Astrocyte (in vitro differentiated cells and primary cell): ENCODE data around the gene LTC4S. TPM values are rescaled to one million over a fixed set of nuclear protein-coding genes. Genes with fewer than 3 reads are reported as not detected.
A peak's percentile ranks its signal among the peaks of the same experiment; 100 is the strongest.

Source experiments
- DNase-seq: peaks from one replicate; pipeline ENCODE4 v3.0.0-alpha.2; 2010; ENCODE audit warnings: low read depth
- FAIRE-seq: peaks from 2 replicates; lab custom pipeline; 2011; peaks lifted over from hg19 to GRCh38; lab: Jason Lieb, UNC
- H2AFZ ChIP-seq: 2 replicates; pipeline ENCODE4 v1.6.0; 2012; ENCODE audit warnings: low read depth, low read length, inconsistent platforms
- H3K27ac ChIP-seq: 2 replicates; pipeline ENCODE4 v1.5.1; 2011; ENCODE audit warnings: low read depth, low read length, inconsistent platforms
- H3K27me3 ChIP-seq: 2 replicates; pipeline ENCODE4 v1.6.0; 2011; ENCODE audit warnings: low read length, inconsistent platforms; ENCODE audit not compliant: insufficient read depth
- H3K36me3 ChIP-seq: 2 replicates; pipeline ENCODE4 v1.5.1; 2011; ENCODE audit warnings: low read length, inconsistent platforms; ENCODE audit not compliant: insufficient read depth
- H3K4me1 ChIP-seq: 2 replicates; pipeline ENCODE4 v1.5.1; 2011; ENCODE audit warnings: low read length, inconsistent platforms; ENCODE audit not compliant: insufficient read depth
- H3K4me2 ChIP-seq: 2 replicates; pipeline ENCODE4 v1.6.0; 2012; ENCODE audit warnings: low read length, inconsistent platforms
- H3K4me3 ChIP-seq: 2 replicates; pipeline ENCODE4 v1.5.1; 2011; ENCODE audit warnings: low read depth, mild to moderate bottlenecking, low read length, inconsistent platforms; ENCODE audit not compliant: insufficient read depth
- H3K79me2 ChIP-seq: 2 replicates; pipeline ENCODE4 v1.6.0; 2012; ENCODE audit warnings: mild to moderate bottlenecking, low read length, inconsistent platforms; ENCODE audit not compliant: insufficient read depth
- H3K9ac ChIP-seq: 2 replicates; pipeline ENCODE4 v1.6.0; 2012; ENCODE audit warnings: mild to moderate bottlenecking, low read length, inconsistent platforms
- H3K9me3 ChIP-seq: 2 replicates; pipeline ENCODE4 v1.5.1; 2012; ENCODE audit warnings: low read depth, mild to moderate bottlenecking, low read length, inconsistent platforms; ENCODE audit not compliant: insufficient read depth
- H4K20me1 ChIP-seq: 2 replicates; pipeline ENCODE4 v1.6.0; 2012; ENCODE audit warnings: low read length, inconsistent platforms; ENCODE audit not compliant: insufficient read depth
- H3K27ac Mint-ChIP-seq: one replicate; pipeline ENCODE4 v1.8.0; 2021; ENCODE audit warnings: mild to moderate bottlenecking, mixed read lengths; ENCODE audit not compliant: unreplicated experiment
- H3K27me3 Mint-ChIP-seq: one replicate; pipeline ENCODE4 v1.8.0; 2021; ENCODE audit warnings: low read depth, mixed read lengths; ENCODE audit not compliant: unreplicated experiment
- H3K36me3 Mint-ChIP-seq: one replicate; pipeline ENCODE4 v1.8.0; 2021; ENCODE audit warnings: low read depth, mixed read lengths; ENCODE audit not compliant: unreplicated experiment
- H3K4me1 Mint-ChIP-seq: one replicate; pipeline ENCODE4 v1.8.0; 2021; ENCODE audit warnings: low read depth, mixed read lengths; ENCODE audit not compliant: unreplicated experiment
- H3K4me3 Mint-ChIP-seq: one replicate; pipeline ENCODE4 v1.8.0; 2021; ENCODE audit warnings: mild to moderate bottlenecking, moderate library complexity, mixed read lengths; ENCODE audit not compliant: unreplicated experiment
- H3K9me3 Mint-ChIP-seq: one replicate; pipeline ENCODE4 v1.8.0; 2021; ENCODE audit warnings: mild to moderate bottlenecking, mixed read lengths; ENCODE audit not compliant: unreplicated experiment
- EZH2 ChIP-seq: IDR thresholded peaks from 2 replicates; pipeline ENCODE4 v1.6.1; 2012; ENCODE audit warnings: mild to moderate bottlenecking, low read length, inconsistent platforms; ENCODE audit not compliant: insufficient read depth
- total RNA-seq: library from RNA; stranded (reverse); gene quantifications from 2 replicates; pipeline ENCODE4 v1.2.1, GENCODE V29; 2021
- TF ChIP-seq, protein P1 (sequence below): IDR thresholded peaks from 2 replicates; pipeline ENCODE4 v1.5.1; 2011; ENCODE audit warnings: low read depth, mild to moderate bottlenecking, inconsistent platforms, low read length, moderate library complexity; ENCODE audit not compliant: insufficient read depth

Gene LTC4S
- total RNA-seq, 1 donor from 2014 or later, result 1.3 TPM

DNA sequence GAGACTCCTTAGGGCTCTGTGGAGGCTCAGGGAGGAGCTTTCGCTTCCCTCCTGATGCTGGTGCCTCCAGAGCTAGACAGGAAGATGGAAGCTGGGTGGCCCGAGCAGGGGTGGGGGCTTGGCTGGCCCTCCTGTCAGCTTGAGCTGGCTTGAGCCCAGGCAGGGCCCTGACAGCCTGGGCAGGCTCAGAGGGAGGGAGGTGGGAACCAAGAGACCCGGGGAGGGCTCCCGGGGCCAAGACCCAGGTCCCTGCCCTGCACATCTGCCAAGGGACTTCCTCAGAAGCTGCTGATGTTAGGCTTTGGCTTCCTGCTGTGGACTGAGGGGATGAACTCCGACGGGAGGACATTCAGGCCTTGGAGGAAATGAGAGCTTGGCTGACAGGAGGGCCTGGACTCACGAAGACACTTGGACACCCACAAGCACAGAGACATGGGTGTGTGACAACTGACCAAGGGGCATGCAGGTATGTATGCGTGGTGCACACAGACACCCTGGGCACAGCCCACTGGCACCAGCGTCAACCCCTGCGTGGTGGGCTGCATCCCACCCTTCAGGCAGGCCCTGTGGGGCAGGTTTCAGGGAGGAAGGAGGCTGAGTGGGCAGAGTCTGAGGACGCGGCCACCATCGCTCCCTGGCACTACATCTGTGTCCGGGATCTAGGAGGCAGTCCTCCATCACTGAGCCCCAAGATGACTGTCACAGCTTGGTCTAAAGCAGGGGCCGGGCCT lies 1.7 kb upstream of the LTC4S start:
- Histone ChIP-seq H3K9me3 (no peaks in the 10 kb centered on the region), H3K79me2 (no peaks in the 10 kb centered on the region), H3K36me3 (no peaks in the 10 kb centered on the region), H3K4me3 (no peak overlapping the region), H3K9ac (no peak overlapping the region), H3K27me3 (no peaks in the 10 kb centered on the region), H3K4me1 (peaks cover 15% of the 10 kb centered on the region), H2AFZ (no peak overlapping the region), H3K27ac (no peak overlapping the region), H3K4me2 (no peak overlapping the region), H4K20me1 (peaks cover 10% of the 10 kb centered on the region)
- Mint-ChIP-seq H3K4me3 (no peak overlapping the region), H3K27ac (no peak overlapping the region), H3K9me3 (no peaks in the 10 kb centered on the region), H3K27me3 (no peaks in the 10 kb centered on the region), H3K4me1 (peaks cover 4% of the 10 kb centered on the region), H3K36me3 (peaks cover 3% of the 10 kb centered on the region)
- FAIRE-seq (no peak), DNase-seq (no peak)
- TF ChIP-seq EZH2, result no peak
- TF ChIP-seq, protein P1, sequence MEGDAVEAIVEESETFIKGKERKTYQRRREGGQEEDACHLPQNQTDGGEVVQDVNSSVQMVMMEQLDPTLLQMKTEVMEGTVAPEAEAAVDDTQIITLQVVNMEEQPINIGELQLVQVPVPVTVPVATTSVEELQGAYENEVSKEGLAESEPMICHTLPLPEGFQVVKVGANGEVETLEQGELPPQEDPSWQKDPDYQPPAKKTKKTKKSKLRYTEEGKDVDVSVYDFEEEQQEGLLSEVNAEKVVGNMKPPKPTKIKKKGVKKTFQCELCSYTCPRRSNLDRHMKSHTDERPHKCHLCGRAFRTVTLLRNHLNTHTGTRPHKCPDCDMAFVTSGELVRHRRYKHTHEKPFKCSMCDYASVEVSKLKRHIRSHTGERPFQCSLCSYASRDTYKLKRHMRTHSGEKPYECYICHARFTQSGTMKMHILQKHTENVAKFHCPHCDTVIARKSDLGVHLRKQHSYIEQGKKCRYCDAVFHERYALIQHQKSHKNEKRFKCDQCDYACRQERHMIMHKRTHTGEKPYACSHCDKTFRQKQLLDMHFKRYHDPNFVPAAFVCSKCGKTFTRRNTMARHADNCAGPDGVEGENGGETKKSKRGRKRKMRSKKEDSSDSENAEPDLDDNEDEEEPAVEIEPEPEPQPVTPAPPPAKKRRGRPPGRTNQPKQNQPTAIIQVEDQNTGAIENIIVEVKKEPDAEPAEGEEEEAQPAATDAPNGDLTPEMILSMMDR, result no peak

DNA sequence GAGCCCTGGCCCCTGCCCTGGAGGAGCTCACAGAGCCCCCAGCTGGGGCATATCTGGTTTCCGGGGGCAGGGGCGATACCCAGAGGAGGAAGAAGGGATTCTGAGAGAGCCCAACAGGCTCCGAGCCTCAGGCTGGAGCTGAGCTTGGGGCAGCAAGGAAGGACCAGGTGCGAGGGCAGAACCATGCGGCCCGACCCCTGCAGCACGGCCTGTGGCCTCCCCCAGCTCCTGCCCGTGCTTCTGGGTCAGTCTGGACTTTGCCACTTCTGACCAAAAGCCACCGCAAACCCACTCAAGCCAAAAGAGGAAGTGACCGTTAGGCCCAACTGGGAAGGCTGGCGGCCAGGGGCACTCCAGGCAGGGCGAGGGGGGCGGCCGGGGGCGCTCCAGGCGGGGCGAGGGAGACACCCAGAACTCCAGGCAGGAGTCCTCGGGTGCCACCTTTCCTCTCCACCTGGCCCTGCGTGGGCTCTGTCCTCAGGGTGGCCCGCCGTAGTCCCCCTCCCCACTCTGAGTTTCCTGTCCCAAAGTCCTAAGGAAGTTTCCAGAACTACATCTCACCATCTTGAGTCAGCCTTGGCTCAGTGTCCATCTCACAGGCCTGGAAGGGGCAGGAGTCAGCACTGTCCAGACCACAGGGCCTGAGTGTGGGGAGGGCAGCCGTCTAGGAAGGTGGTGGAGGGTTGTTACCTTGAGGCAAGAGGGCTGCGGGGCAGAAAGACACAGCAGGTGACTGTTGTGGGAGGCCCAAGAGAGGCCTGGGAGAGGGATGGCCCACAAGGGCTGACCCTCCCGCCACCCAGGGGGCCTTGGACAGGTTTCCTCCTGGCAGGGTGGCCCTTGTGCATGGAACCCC lies 946 bp upstream of the LTC4S start:
- H3K79me2 ChIP-seq, result no peaks in the 10 kb centered on the region
- FAIRE-seq (no peak), DNase-seq (no peak)
- no peaks in the 10 kb centered on the region for H3K36me3 ChIP-seq
- Mint-ChIP-seq H3K27me3 (no peaks in the 10 kb centered on the region), H3K36me3 (peaks cover 3% of the 10 kb centered on the region), H3K4me1 (peaks cover 5% of the 10 kb centered on the region), H3K9me3 (no peaks in the 10 kb centered on the region), H3K4me3 (no peak overlapping the region), H3K27ac (no peak overlapping the region)
- H3K4me2 ChIP-seq, result peak overlapping the region; percentile 27
- no peak overlapping the region for H3K27ac ChIP-seq
- TF ChIP-seq, protein P1, result no peak
- no peak for TF ChIP-seq EZH2
- H3K4me3 ChIP-seq, result no peak overlapping the region
- H3K4me1 ChIP-seq, result peaks cover 15% of the 10 kb centered on the region
- H4K20me1 ChIP-seq, result peaks cover 12% of the 10 kb centered on the region
- H3K27me3 ChIP-seq, result no peaks in the 10 kb centered on the region
- no peak overlapping the region for H3K9ac ChIP-seq
- H3K9me3 ChIP-seq, result no peaks in the 10 kb centered on the region
- no peak overlapping the region for H2AFZ ChIP-seq
